Stimulated activated CD8-positive, alpha-beta memory T cell treated with anti-CD3 and anti-CD28 coated beads, Interleukin-4, amount 100 ng/mL, for 24 hours (primary cell): Measurements from ENCODE around the gene MAN1B1.
A peak's percentile ranks its signal among the peaks of the same experiment; 100 is the strongest.

ENCODE experiments used
- DNase-seq: peaks from one replicate; pipeline ENCODE4 v3.0.0-alpha.2; 2020; ENCODE audit warnings: low read depth

MAN1B1 gene

GRCh38 chr9:137085920-137086530 lies 760 bp upstream of the MAN1B1 start:
- no peak for DNase-seq

- no peak for DNase-seq
Observed at GRCh38 chr9:137087409-137087925, 682 bp downstream of the MAN1B1 start.

DNA sequence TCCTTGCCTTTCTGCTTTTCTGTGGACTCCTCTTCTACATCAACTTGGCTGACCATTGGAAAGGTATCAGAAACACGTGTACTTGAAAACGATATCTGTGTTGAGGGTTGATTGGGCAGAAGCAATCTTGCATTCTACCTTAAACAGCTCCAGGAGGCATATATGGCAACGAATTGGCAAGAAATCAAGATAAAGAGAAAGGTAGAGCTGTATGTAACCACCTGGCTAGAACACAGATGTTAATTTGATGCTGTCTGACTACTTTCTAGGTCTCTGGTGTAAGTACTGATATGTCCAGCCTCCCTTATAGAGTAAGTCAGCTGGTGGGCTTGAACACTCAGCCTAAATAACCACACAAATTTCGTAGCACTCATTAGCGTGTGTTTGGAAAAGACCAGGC lies 1.3 kb downstream of the MAN1B1 start:
- no peak for DNase-seq

DNA sequence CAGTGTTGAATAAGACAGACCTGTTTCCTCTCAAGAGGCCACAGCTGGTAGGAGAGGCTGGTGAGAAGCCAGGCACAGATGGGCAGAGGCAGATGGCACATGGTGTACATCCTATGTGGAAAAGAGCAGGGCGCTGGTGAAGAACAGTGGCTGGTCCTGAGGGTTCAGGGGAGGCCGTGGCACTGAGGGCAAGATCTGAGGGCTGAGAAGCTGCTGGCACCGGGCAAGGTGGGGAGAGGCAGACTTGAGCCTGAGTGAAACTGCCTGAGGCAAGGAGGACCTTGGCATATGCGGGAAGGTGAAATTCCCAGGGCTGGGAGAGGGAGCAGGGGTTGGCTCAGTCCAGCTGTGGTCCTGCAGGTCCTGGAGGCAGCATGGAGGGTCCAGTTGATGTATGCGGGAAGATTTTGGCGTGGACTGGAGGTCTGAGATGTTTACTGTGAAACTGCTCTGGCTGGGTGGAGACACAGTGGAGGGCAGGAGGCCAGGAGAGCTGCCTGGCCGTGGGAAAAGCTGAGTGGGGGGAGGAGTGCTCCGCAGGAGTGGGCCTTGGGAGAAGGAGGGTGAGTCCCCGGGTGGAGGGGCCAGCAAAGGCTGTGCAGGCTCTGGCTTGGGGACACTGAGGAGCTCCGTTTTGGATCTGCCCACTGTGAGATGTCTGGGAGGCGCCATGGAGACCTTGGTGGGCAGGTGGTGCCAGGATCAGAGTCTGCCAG lies 2.6 kb downstream of the MAN1B1 start:
- no peak for DNase-seq

DNA sequence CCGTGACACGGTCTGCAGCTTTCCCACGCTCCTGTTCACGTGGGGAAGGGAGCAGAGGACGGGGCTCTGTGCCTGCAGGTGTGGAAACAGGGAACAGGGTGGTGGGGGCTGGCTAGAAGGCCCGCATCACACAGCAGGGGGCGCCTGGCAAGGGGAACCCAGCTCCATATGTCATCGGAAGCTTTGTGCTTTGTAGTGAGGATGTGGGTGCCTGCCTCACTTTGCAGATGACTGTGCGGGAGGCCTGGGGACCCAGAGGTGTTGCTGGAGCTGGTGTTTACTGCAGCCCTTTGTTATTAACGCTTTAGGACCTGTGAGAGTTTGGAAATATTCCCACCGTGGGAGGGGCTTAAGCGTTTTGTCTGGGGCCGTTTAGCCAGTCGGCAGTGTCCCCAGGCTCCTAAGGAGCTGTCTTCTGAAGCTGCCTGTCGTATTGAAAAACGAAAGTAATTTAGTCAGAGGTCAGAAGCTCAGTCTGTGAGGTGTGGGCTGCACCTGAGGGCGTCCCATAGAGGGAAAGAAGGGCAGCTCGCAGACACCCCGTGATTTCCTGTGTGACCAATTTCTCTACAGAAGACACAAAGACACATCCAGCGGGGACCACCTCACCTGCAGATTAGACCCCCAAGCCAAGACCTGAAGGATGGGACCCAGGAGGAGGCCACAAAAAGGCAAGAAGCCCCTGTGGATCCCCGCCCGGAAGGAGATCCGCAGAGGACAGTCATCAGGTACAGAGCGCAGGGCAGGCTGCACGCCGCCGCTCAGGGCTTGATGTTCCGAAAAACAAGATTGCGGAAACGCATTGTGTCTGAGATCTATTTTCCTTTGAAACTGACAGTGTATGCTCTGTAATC lies 9.1 kb downstream of the MAN1B1 start:
- DNase-seq: peak; percentile 73

DNA sequence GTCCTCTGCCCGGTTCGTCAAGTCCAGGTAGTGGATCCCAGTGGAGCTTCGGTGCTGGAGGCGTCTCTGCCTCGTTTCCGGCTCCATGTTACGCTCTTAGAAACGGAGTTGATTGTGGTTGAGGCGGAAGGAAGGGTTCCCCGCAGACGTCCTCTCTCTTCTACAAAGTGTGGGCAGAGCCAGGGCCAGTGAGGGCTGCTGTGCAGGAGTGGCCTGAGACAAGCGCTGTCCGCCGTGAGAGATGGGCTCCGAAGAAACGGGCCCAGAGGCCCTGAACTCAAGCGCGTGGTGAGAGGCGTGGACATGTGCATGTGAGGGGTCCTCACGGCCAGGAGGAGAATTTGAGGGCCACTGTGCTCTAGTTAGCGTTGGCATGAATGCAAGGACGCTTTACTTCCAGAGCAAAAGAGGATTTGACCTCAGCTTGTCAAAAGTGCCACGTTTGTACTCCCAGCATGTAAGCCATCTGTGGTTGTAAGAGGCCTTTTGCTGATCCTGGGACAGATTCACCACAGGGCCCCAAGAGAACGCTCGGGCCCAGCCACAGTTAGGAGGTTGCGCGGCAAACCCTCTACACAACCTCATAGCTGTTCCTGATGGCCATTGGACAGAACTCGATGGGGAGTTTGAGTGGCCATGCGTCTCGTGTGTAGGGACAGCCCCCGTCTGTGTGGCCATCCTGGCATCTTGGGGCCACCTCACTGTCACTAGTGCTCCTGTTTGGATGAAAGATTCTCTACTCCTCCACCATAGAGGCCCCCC lies 10.2 kb downstream of the MAN1B1 start:
- no peak for DNase-seq

- no peak for DNase-seq
Observed at GRCh38 chr9:137097761-137098462, 11.1 kb downstream of the MAN1B1 start.

GRCh38 chr9:137099231-137099630 lies 12.4 kb downstream of the MAN1B1 start:
- no peak for DNase-seq

DNA sequence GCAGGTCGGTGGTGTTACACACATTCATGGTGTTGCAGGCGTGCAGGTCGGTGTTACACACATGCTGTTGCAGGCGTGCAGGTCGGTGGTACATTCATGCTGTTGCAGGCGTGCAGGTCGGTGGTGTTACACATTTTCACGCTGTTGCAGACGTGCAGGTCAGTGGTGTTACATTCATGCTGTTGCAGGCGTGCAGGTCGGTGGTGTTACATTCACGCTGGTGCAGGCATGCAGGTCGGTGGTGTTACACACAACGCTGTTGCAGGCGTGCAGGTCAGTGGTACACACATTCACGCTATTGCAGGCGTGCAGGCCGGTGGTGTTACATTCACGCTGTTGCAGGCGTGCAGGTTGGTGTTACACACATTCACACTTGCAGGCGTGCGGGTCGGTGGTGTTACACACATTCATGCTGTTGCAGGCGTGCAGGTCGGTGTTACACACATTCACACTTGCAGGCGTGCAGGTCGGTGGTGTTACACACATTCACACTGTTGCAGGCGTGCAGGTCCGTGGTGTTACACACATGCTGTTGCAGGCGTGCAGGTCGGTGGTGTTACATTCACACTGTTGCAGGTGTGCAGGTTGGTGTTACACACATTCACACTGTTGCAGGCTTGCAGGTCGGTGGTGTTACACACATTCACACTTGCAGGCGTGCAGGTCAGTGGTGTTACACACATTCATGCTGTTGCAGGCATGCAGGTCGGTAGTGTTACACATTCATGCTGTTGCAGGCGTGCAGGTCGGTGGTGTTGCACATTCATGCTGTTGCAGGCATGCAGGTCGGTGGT lies 16.6 kb downstream of the MAN1B1 start:
- no peak for DNase-seq

- DNase-seq: no peak
Observed at GRCh38 chr9:137105814-137106661, 19.3 kb downstream of the MAN1B1 start.

DNA sequence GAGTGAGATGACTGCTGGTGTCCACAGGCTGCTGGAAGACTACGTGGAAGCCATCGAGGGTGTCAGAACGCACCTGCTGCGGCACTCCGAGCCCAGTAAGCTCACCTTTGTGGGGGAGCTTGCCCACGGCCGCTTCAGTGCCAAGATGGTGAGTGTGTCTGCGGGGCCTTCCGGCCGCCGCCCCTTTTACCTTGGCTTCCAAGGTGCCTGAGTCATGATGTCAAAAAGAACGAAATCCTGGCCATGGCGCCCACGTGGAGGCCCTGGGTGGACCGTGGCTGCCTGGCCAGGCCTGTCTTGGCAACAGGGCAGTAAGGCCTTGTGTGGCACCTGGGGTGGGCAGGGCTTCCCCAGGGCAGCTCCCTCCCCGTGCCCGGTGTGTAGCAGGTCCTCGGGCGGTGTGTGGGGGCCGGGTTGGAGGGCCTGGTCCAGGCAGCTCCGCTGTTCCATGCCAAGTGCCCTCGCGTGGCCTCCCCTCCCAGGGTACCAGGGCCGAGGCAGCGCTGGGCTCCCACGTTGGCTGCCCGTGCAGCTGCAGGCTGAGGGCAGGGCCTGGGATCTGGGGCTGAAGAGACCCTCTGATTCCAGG lies 20.0 kb downstream of the MAN1B1 start:
- DNase-seq: no peak

DNA sequence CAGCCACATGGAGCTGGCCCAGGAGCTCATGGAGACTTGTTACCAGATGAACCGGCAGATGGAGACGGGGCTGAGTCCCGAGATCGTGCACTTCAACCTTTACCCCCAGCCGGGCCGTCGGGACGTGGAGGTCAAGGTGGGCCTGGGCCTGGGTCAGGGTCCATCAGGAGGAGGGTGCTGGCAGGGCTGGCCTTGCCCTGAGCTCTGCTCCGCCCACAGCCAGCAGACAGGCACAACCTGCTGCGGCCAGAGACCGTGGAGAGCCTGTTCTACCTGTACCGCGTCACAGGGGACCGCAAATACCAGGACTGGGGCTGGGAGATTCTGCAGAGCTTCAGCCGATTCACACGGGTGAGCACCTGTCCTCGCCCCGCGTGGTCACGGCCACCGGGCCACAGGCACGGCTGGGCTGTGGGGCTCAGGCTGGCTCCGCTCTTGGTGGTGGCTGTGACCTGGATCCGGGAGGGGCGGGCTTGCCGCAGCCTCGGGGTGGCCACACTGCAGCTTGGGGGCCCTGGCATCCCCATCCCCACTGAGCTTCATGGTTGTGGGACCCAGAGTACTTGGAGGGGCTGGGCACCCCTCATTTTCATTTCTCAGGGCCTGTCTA lies 20.6 kb downstream of the MAN1B1 start:
- DNase-seq: no peak

- no peak for DNase-seq
Observed at GRCh38 chr9:137107982-137108381, 21.2 kb downstream of the MAN1B1 start.

GRCh38 chr9:137108608-137109249 lies 21.9 kb downstream of the MAN1B1 start:
- DNase-seq: no peak

DNA sequence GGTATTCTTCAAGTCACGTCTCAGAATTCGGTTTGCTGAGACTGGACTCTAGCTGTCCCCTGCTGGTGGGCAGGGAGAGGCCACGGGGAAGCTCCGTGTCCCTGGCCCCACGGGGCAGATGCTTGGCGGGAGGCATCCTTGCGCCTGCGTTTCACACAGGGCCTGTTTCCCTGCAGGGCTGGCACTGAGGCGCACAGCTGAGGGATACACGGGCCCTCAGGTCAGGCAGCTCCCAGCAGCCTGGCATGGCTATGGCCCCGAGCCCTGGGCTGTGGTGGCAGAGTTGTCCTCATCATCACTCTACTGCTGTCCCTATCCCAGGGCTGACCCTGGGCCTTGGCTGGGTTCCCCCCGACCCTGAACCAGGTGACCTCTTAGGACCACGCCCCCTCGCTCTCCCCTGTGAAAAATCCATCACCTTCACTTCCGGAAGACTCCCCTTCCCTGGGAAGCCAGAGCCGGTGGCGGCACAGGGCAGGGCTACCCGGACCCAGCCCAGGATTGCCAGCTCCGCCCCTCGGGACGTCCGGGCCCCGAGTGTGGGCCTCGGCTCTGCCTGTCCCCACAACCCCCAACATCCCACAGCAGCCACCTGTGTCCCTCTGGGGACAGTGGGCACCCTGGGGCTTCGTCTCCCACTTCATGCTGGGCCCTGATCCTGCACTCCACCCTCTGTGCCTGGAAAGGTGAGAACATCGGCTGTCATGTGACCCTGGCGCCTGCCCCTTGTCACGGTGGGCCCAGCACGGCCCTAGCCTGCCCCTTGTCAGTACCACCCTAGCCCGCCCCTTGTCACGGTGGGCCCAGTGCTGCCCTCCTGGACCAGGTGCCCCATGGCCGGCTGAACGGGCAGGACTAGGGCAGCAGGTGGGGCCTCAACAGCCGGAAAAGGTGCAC lies 22.7 kb downstream of the MAN1B1 start:
- DNase-seq: no peak

DNA sequence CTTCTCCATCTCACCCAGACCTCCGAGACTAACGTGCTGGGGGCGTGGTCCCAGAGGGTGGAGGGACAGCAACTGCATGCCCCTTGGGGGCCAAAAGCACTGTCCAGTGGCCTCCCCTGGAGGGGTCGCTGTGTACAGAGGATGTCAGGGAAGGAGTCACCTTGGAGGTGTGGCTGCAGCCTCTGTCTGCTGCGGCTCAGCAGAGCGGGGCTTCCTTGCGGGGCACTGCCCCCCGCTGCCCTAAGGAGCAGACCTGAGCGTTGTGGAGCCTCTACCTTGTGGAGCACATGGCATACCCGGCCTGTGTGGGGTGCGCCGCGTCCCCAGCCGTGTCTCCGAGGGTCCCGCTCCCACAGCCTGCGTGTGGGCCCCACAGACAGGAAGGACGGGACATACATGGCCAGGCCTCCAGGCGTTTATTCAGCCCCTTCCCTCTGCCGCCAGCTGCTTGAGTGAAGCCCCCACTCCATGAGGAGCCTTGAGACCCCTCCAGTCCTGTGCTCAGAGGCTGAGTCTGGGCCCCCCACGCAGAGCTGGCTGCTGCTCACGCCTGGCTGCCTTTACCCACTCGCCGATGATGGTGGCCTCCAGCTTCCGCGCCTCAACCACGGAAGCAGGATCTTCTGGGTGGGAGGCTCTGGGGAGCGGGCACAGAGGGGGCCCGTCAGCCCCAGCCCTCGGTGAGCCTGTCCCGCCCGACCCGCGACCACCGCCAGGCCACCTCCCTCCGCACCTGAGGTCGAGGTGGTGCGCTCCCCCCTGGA lies 23.5 kb downstream of the MAN1B1 start:
- DNase-seq: no peak
